Measurements from ENCODE around the gene HADHB.

The HADHB gene

DNA sequence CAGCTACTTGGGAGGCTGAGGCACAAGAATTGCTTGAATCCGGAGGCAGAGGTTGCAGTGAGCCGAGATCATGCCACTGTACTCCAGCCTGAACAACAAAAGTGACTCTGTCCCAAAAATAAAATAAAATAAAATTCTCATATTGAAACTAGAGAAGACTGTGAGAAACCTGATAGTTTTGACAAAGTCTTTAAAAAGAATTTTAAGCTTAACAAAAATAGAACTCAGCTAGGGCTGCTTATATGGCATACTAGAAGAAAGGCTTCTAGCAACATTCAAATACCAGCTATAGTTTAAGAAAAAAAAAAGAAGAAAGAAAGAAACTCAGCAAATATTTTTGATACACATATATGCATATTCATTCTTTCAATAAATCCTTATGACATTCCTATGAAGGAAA lies 13.9 kb upstream of the HADHB start:
- Histone ChIP-seq H3K4me3 (ENCODE audit: insufficient read length, low read depth) (no peak overlapping the region), H3K27me3 (ENCODE audit: insufficient read depth, insufficient read length) (no peaks in the 10 kb centered on the region), H3K4me1 (ENCODE audit: insufficient read depth, insufficient read length) (no peaks in the 10 kb centered on the region), H3K9ac (ENCODE audit: insufficient read length, low read depth) (no peak overlapping the region), H3K9me3 (ENCODE audit: insufficient read depth, low read length) (peaks cover 17% of the 10 kb centered on the region), H3K36me3 (ENCODE audit: insufficient read depth, insufficient read length, low read length) (peaks cover 72% of the 10 kb centered on the region)
- no peak for TF ChIP-seq ZNF274 (IDR thresholded peaks at IDR 0.05; ENCODE audit: low read depth, low read length)
- TF ChIP-seq YY1 (IDR thresholded peaks at IDR 0.05; ENCODE audit: insufficient read depth, insufficient read length) = no peak
- TF ChIP-seq SUZ12 (IDR thresholded peaks at IDR 0.05; ENCODE audit: extremely low read depth, insufficient read depth, insufficient read length) = no peak
- no peak for DNase-seq (ENCODE audit: low read depth, low spot score)

DNA sequence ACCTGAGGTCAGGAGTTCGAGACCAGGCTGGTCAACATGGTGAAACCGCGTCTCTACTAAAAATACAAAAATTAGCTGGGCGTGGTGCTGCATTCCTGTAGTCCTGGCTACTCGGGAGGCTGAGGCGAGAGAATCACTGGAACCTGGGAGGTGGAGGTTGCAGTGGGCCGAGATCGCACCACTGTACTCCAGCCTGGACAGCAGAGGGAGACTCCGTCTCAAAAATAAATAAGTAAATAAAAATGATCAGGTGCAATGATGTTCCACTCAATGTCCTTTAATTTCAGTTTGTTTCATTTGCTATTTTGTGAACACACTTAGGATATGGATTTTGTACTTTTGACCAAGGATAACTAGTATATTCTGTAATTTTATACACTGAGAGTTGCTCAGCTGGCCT lies 9.7 kb upstream of the HADHB start:
- Histone ChIP-seq H3K36me3 (ENCODE audit: insufficient read depth, insufficient read length, low read length) (peaks cover 62% of the 10 kb centered on the region), H3K4me1 (ENCODE audit: insufficient read depth, insufficient read length) (no peaks in the 10 kb centered on the region), H3K4me3 (ENCODE audit: insufficient read length, low read depth) (no peak overlapping the region), H3K9me3 (ENCODE audit: insufficient read depth, low read length) (no peaks in the 10 kb centered on the region), H3K27me3 (ENCODE audit: insufficient read depth, insufficient read length) (no peaks in the 10 kb centered on the region), H3K9ac (ENCODE audit: insufficient read length, low read depth) (no peak overlapping the region)
- no peak for DNase-seq (ENCODE audit: low read depth, low spot score)
- TF ChIP-seq SUZ12 (IDR thresholded peaks at IDR 0.05; ENCODE audit: extremely low read depth, insufficient read depth, insufficient read length) = no peak
- TF ChIP-seq ZNF274 (IDR thresholded peaks at IDR 0.05; ENCODE audit: low read depth, low read length) = no peak
- no peak for TF ChIP-seq YY1 (IDR thresholded peaks at IDR 0.05; ENCODE audit: insufficient read depth, insufficient read length)

GRCh38 chr2:26237868-26238267 lies 6.9 kb upstream of the HADHB start:
- TF ChIP-seq ZNF274 (IDR thresholded peaks at IDR 0.05; ENCODE audit: low read depth, low read length) = no peak
- TF ChIP-seq SUZ12 (IDR thresholded peaks at IDR 0.05; ENCODE audit: extremely low read depth, insufficient read depth, insufficient read length) = no peak
- no peak for TF ChIP-seq YY1 (IDR thresholded peaks at IDR 0.05; ENCODE audit: insufficient read depth, insufficient read length)
- Histone ChIP-seq H3K9ac (ENCODE audit: insufficient read length, low read depth) (no peak overlapping the region), H3K36me3 (ENCODE audit: insufficient read depth, insufficient read length, low read length) (peaks cover 41% of the 10 kb centered on the region), H3K9me3 (ENCODE audit: insufficient read depth, low read length) (no peaks in the 10 kb centered on the region), H3K27me3 (ENCODE audit: insufficient read depth, insufficient read length) (no peaks in the 10 kb centered on the region), H3K4me3 (ENCODE audit: insufficient read length, low read depth) (no peak overlapping the region), H3K4me1 (ENCODE audit: insufficient read depth, insufficient read length) (no peaks in the 10 kb centered on the region)
- no peak for DNase-seq (ENCODE audit: low read depth, low spot score)

DNA sequence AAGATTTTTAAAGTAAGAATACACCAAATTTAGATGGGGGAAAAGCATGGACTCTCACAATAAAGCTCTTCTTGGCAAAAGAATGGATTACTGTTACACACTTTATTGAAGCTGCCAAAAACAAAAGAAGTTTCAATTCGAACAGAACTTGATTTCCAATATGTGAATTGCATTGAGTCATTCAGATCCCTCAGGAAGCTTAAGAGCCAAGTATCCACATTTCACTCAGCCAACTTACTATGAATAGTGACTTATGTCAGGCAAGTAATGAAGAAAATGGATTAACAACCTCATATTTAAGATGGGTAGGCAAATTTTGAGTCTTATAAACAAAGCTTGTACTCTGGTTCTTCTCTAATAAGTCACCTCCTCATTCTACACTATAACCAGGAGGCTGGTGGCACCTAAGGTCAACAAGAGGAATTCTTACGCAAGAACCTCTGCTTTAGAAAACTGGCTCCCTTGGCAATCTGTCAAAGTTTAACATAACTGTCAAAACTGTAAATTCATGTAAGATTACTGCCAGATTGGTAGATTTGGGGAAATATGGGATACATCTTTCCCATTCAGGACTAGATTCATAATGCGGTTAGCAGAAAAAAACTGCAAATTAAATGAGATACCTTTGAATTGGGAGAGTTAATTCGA lies 6.3 kb upstream of the HADHB start:
- no peak for DNase-seq (ENCODE audit: low read depth, low spot score)
- Histone ChIP-seq H3K9ac (ENCODE audit: insufficient read length, low read depth) (no peak overlapping the region), H3K4me3 (ENCODE audit: insufficient read length, low read depth) (no peak overlapping the region), H3K36me3 (ENCODE audit: insufficient read depth, insufficient read length, low read length) (peaks cover 36% of the 10 kb centered on the region), H3K27me3 (ENCODE audit: insufficient read depth, insufficient read length) (no peaks in the 10 kb centered on the region), H3K9me3 (ENCODE audit: insufficient read depth, low read length) (no peaks in the 10 kb centered on the region), H3K4me1 (ENCODE audit: insufficient read depth, insufficient read length) (no peaks in the 10 kb centered on the region)
- TF ChIP-seq YY1 (IDR thresholded peaks at IDR 0.05; ENCODE audit: insufficient read depth, insufficient read length) (no peak), ZNF274 (IDR thresholded peaks at IDR 0.05; ENCODE audit: low read depth, low read length) (no peak)

DNA sequence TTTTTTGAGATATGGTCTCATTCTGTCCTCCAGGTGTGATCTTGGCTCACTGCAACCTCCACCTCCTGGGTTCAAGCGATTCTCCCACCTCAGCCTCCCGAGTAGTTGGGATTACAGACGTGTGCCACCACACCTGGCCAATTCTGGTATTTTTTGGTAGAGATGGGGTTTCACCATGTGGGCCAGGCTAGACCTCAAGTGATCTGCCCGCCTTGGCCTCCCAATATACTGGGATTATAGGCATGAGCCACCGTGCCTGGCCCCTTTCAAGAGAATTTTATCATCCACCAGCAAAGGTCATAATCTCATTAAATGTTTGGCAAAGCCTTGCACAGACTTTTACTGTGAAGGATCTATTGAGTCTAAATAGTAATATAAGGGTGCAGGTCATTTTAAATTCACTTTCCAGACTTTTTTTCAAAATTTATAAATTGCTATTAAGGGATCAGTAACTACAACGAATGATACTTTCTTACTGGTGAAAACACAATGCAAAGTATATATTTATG lies 2.8 kb upstream of the HADHB start:
- TF ChIP-seq ZNF274 (IDR thresholded peaks at IDR 0.05; ENCODE audit: low read depth, low read length) = no peak
- no peak for TF ChIP-seq SUZ12 (IDR thresholded peaks at IDR 0.05; ENCODE audit: extremely low read depth, insufficient read depth, insufficient read length)
- no peak for TF ChIP-seq YY1 (IDR thresholded peaks at IDR 0.05; ENCODE audit: insufficient read depth, insufficient read length)
- Histone ChIP-seq H3K9ac (ENCODE audit: insufficient read length, low read depth) (no peak overlapping the region), H3K4me1 (ENCODE audit: insufficient read depth, insufficient read length) (no peaks in the 10 kb centered on the region), H3K27me3 (ENCODE audit: insufficient read depth, insufficient read length) (no peaks in the 10 kb centered on the region), H3K4me3 (ENCODE audit: insufficient read length, low read depth) (no peak overlapping the region), H3K9me3 (ENCODE audit: insufficient read depth, low read length) (no peaks in the 10 kb centered on the region), H3K36me3 (ENCODE audit: insufficient read depth, insufficient read length, low read length) (peaks cover 9% of the 10 kb centered on the region)
- DNase-seq (ENCODE audit: low read depth, low spot score) = no peak

GRCh38 chr2:26243470-26244308 lies 1.1 kb upstream of the HADHB start:
- DNase-seq (ENCODE audit: low read depth, low spot score) = no peak
- Histone ChIP-seq H3K36me3 (ENCODE audit: insufficient read depth, insufficient read length, low read length) (no peaks in the 10 kb centered on the region), H3K9ac (ENCODE audit: insufficient read length, low read depth) (peak overlapping the region; percentile 94), H3K9me3 (ENCODE audit: insufficient read depth, low read length) (no peaks in the 10 kb centered on the region), H3K4me3 (ENCODE audit: insufficient read length, low read depth) (peak overlapping the region; percentile 91), H3K4me1 (ENCODE audit: insufficient read depth, insufficient read length) (no peaks in the 10 kb centered on the region), H3K27me3 (ENCODE audit: insufficient read depth, insufficient read length) (no peaks in the 10 kb centered on the region)
- no peak for TF ChIP-seq YY1 (IDR thresholded peaks at IDR 0.05; ENCODE audit: insufficient read depth, insufficient read length)
- no peak for TF ChIP-seq SUZ12 (IDR thresholded peaks at IDR 0.05; ENCODE audit: extremely low read depth, insufficient read depth, insufficient read length)
- TF ChIP-seq ZNF274 (IDR thresholded peaks at IDR 0.05; ENCODE audit: low read depth, low read length) = no peak

DNA sequence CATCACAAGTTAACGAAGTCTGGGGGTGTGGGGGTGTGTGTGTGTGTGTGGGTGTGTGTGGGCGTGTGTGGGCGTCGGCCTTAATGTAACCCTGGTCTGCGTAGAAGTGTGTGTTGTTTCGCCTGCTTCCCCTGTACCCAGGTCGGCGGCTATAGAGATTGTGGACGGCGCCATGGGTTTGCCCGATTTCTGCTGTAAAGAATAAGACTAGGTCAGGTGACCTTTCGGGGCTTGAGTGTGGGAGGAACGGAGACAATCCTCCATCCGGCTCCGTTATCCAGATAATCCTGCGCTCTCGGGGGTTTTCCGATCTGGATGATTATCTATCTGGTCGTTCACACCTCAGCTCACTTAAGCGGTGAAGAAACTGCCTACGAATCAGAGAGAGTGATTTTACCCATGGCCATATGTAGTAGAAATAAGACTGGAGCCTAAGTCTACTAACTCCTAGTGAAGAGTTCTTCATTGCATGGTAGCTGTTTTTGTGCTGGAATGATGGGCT lies 543 bp downstream of the HADHB start:
- TF ChIP-seq SUZ12 (IDR thresholded peaks at IDR 0.05; ENCODE audit: extremely low read depth, insufficient read depth, insufficient read length) = no peak
- TF ChIP-seq ZNF274 (IDR thresholded peaks at IDR 0.05; ENCODE audit: low read depth, low read length) = no peak
- no peak for TF ChIP-seq YY1 (IDR thresholded peaks at IDR 0.05; ENCODE audit: insufficient read depth, insufficient read length)
- DNase-seq (ENCODE audit: low read depth, low spot score) = no peak
- Histone ChIP-seq H3K4me1 (ENCODE audit: insufficient read depth, insufficient read length) (no peaks in the 10 kb centered on the region), H3K9ac (ENCODE audit: insufficient read length, low read depth) (peak overlapping the region; percentile 87), H3K4me3 (ENCODE audit: insufficient read length, low read depth) (peak overlapping the region; percentile 91), H3K27me3 (ENCODE audit: insufficient read depth, insufficient read length) (no peaks in the 10 kb centered on the region), H3K9me3 (ENCODE audit: insufficient read depth, low read length) (no peaks in the 10 kb centered on the region), H3K36me3 (ENCODE audit: insufficient read depth, insufficient read length, low read length) (no peaks in the 10 kb centered on the region)
